LNCAP (cell line): ENCODE measurements around the gene LRCOL1.
A peak's percentile ranks its signal among the peaks of the same experiment; 100 is the strongest.

Experiments
- CTCF ChIP-seq: fragments of 450-650 bp; IDR thresholded peaks from 2 replicates; pipeline ENCODE4 v1.5.1; 2017; ENCODE audit warnings: mild to moderate bottlenecking

LRCOL1 gene

GRCh38 chr12:132619071-132619385 is 8.6 kb upstream of the LRCOL1 start:
- no peak for TF ChIP-seq CTCF

GRCh38 chr12:132618683-132619043 is 8.3 kb upstream of the LRCOL1 start, which contains the start of gene P2RX2:
TSS of gene P2RX2 (plus strand) at chr12:132618776. CDS start at chr12:132618817, 41 bp downstream.
- no peak for TF ChIP-seq CTCF

- no peak for TF ChIP-seq CTCF
Observed at GRCh38 chr12:132617822-132618682, 7.7 kb upstream of the LRCOL1 start.

- no peak for TF ChIP-seq CTCF
Observed at GRCh38 chr12:132617135-132617701, 6.8 kb upstream of the LRCOL1 start.

GRCh38 chr12:132615579-132616038 is 5.2 kb upstream of the LRCOL1 start:
- TF ChIP-seq CTCF: no peak

- peak; percentile 86 for TF ChIP-seq CTCF
Observed at GRCh38 chr12:132614861-132615578, 4.6 kb upstream of the LRCOL1 start.

- no peak for TF ChIP-seq CTCF
Observed at GRCh38 chr12:132614029-132614428, 3.6 kb upstream of the LRCOL1 start.
